ENCODE results near the gene SNX20. TPM values are rescaled to one million over a fixed set of nuclear protein-coding genes. Genes with fewer than 3 reads are reported as not detected.

SNX20 gene
- total and polyA plus RNA-seq, 2 donors from 2014 or later: 0.67 to 6.2 TPM

DNA sequence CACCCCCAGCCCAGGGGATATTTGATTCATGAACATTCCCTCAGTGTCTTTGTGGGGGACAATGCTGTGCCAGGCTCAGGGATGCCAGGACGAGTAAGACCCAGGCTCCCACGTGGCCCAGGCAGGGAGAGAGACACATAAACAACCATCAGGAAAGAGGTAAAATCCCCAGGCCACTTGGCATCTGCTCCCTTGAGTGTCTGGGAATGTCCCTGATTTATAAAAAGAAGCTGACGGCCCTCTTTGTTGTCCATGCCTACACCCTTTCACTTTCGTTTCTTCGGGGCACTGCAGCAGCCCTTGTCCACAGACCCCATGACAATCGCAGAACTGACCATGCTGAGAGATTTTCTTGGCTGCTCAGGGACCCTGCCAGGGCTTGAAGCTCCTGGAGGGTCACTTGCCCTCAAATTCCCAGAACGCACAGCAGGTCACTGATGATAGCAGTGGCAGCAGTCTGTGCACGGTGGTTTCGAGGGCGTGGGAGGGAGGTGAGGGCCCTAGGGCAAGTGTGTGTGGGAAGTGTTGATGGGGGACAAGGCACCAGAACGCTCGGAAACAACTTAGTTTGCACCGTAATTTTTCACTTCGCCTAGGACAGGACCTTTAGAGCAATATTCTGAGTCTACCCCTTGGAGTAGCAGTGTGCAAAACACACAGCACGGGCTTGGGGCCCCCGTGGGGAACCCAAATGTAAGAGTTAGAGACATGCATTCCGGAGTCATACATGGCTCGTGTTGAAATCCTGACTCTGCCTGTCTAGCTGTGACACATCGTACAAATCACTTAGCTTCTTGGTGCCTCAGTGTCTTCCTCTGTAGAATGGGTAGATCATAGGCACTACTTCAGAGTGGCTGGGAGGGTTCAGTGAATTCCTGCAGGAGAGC, 17.0 kb upstream of the SNX20 start:
- Histone ChIP-seq H3K27me3 (ENCODE audit: control insufficient read depth, insufficient read depth, low read length) (no peaks in the 10 kb centered on the region), H3K4me1 (ENCODE audit: control insufficient read depth in 2 of 3, insufficient read depth in 2 of 3, low read depth in 1 of 3, low read length in 3 of 3) (peaks cover 0 to 6% (median 0%) of the 10 kb centered on the region in 3 donors), H3K4me3 (ENCODE audit: low read length in 3 of 3) (peak overlapping the region in 2 of 3 donors; percentile 51 to 55), H3K9ac (ENCODE audit: low read length in 3 of 3) (peak overlapping the region in 2 of 3 donors; percentile 0 to 37), H3K36me3 (ENCODE audit: control insufficient read depth in 2 of 3, insufficient read depth in 3 of 3, low read length in 3 of 3) (no peaks in the 10 kb centered on the region), H3K9me3 (ENCODE audit: control insufficient read depth in 2 of 3, insufficient read depth in 1 of 3, low read length in 3 of 3) (no peaks in the 10 kb centered on the region), H3K27ac (ENCODE audit: low read depth in 2 of 2, low read length in 2 of 2) (peak overlapping the region in 1 of 2 donors; percentile 47)
- no peak for FAIRE-seq
- intact Hi-C loops (cut with DNase I): no loop called here
- DNase-seq: peak in 1 of 5 donors; percentile 63
- TF ChIP-seq, protein P1, sequence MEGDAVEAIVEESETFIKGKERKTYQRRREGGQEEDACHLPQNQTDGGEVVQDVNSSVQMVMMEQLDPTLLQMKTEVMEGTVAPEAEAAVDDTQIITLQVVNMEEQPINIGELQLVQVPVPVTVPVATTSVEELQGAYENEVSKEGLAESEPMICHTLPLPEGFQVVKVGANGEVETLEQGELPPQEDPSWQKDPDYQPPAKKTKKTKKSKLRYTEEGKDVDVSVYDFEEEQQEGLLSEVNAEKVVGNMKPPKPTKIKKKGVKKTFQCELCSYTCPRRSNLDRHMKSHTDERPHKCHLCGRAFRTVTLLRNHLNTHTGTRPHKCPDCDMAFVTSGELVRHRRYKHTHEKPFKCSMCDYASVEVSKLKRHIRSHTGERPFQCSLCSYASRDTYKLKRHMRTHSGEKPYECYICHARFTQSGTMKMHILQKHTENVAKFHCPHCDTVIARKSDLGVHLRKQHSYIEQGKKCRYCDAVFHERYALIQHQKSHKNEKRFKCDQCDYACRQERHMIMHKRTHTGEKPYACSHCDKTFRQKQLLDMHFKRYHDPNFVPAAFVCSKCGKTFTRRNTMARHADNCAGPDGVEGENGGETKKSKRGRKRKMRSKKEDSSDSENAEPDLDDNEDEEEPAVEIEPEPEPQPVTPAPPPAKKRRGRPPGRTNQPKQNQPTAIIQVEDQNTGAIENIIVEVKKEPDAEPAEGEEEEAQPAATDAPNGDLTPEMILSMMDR (IDR thresholded peaks at IDR 0.05; ENCODE audit: borderline replicate concordance, extremely low read depth, insufficient read depth): no peak

DNA sequence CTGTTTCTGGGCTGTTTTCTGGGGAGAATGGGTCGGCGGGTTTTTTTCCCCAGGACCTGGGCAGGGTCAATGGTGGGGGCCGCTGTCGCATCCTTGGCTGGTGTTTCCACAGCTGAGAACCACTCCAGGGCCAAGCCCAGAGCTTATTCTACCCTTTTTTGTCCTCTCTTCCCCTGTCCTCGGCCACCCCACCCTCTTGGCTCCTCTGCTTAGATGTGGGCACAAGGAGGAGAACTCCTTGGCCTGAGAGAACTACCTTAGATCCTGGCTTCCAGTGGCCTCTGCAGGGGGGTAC, 16.3 kb upstream of the SNX20 start:
- FAIRE-seq: no peak

DNA sequence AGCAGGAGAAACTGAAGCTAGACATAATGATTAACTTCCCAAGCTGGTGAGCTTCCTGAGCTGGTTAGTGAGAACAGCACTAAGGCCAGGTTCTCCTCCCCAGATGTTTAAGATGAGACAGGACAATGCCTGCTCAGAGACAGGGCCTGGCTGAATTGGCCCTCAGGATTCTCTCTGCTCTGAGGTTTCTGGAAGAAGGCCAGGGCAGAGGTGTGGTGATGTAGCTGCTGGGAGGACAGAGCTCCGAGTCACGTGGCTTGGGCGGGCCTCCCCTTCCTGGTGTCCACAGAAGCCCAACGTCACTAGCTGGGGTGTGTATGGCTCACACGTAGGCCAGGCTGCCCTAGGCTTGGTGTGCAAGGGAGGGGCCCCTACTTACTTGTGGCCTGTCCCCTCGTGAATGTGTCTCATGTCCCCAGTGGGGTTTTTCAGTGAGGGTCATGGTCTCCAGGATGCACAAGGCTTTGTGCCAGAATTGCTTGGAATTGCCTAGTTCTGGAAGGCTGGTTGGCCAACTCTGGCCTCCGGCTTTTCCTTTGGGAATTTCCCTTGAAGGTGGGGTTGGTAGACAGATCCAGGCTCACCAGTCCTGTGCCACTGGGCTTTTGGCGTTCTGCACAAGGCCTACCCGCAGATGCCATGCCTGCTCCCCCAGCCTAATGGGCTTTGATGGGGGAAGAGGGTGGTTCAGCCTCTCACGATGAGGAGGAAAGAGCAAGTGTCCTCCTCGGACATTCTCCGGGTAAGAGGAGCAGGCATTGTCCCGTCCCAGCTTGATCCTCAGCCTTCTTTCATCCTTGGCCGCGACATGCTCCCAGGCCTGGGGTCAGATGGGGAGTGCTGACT, 15.7 kb upstream of the SNX20 start:
- TF ChIP-seq, protein P1 (IDR thresholded peaks at IDR 0.05; ENCODE audit: borderline replicate concordance, extremely low read depth, insufficient read depth): no peak
- Histone ChIP-seq H3K9ac (ENCODE audit: low read length in 3 of 3) (no peak overlapping the region), H3K4me1 (ENCODE audit: control insufficient read depth in 2 of 3, insufficient read depth in 2 of 3, low read depth in 1 of 3, low read length in 3 of 3) (peaks cover 0 to 8% (median 0%) of the 10 kb centered on the region in 3 donors), H3K27me3 (ENCODE audit: control insufficient read depth, insufficient read depth, low read length) (no peaks in the 10 kb centered on the region), H3K4me3 (ENCODE audit: low read length in 3 of 3) (no peak overlapping the region), H3K9me3 (ENCODE audit: control insufficient read depth in 2 of 3, insufficient read depth in 1 of 3, low read length in 3 of 3) (no peaks in the 10 kb centered on the region), H3K27ac (ENCODE audit: low read depth in 2 of 2, low read length in 2 of 2) (peak overlapping the region; percentile 13 to 47), H3K36me3 (ENCODE audit: control insufficient read depth in 2 of 3, insufficient read depth in 3 of 3, low read length in 3 of 3) (no peaks in the 10 kb centered on the region)
- intact Hi-C loops (cut with DNase I): no loop called here
- peak in 2 of 5 donors; percentile 54 to 94 for DNase-seq
- no peak for FAIRE-seq

More for the DNA sequence above, 16.3 kb upstream of the SNX20 start:
- Histone ChIP-seq H3K9me3 (ENCODE audit: control insufficient read depth in 2 of 3, insufficient read depth in 1 of 3, low read length in 3 of 3) (no peaks in the 10 kb centered on the region), H3K4me1 (ENCODE audit: control insufficient read depth in 2 of 3, insufficient read depth in 2 of 3, low read depth in 1 of 3, low read length in 3 of 3) (peaks cover 0 to 8% (median 0%) of the 10 kb centered on the region in 3 donors), H3K4me3 (ENCODE audit: low read length in 3 of 3) (peak overlapping the region in 1 of 3 donors; percentile 55), H3K36me3 (ENCODE audit: control insufficient read depth in 2 of 3, insufficient read depth in 3 of 3, low read length in 3 of 3) (no peaks in the 10 kb centered on the region), H3K27me3 (ENCODE audit: control insufficient read depth, insufficient read depth, low read length) (no peaks in the 10 kb centered on the region), H3K9ac (ENCODE audit: low read length in 3 of 3) (peak overlapping the region in 1 of 3 donors; percentile 37), H3K27ac (ENCODE audit: low read depth in 2 of 2, low read length in 2 of 2) (peak overlapping the region in 1 of 2 donors; percentile 47)
- intact Hi-C loops (cut with DNase I): no loop called here
- TF ChIP-seq, protein P1 (IDR thresholded peaks at IDR 0.05; ENCODE audit: borderline replicate concordance, extremely low read depth, insufficient read depth): no peak
- no peak for DNase-seq
